ENCODE results near the gene DNAJC11. TPM values are rescaled to one million over a fixed set of nuclear protein-coding genes. Genes with fewer than 3 reads are reported as not detected.

The DNAJC11 gene
- total RNA-seq: 23.2 and 33.8 TPM in 2 replicates

GRCh38 chr1:6701437-6702153 is at the start of gene DNAJC11:
TSS of gene DNAJC11 (minus strand) at chr1:6701816. CDS start at chr1:6701800, 16 bp downstream.

GRCh38 chr1:6624710-6625583 is 76.7 kb downstream of the DNAJC11 start, which contains the start of gene THAP3:
TSS of gene THAP3 (plus strand) at chr1:6624868. CDS start at chr1:6625219, 351 bp downstream.

GRCh38 chr1:6613361-6614018 is 88.1 kb downstream of the DNAJC11 start, which contains the start of gene PHF13:
TSS of gene PHF13 (plus strand) at chr1:6613731. CDS start at chr1:6614067, 336 bp downstream.

DNA sequence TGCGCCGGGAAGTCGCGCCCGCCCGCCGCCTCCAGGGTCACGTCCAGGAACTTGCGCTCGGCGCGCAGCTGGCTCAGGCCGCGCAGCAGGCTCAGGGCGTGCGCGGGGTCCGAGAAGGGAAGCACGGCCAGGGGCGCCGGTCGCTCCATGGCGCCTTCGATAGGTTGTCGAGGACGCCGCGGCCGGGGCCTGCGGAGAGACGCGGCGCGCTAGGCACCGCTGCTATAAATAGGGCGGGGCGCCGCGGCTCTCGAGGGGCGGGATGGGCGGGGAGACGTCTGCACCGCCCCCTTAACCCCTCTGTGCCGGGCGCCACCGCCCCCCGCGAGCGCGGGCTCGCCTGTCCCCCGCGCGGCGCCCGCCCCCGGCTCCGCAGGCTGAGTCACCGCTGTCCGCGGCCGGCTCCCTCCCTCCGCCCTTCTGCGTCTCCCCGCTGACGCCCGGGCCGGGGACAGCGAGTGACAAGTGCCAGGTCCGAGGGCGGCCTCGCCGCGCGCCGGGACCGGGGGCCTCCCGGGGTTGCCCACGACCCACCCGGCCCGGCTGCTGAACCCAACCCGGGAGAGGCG is 98.9 kb downstream of the DNAJC11 start, which contains the start of gene KLHL21:
TSS of gene KLHL21 (minus strand) at position 201 of the 569 bp plus-strand sequence. CDS start at position 149, 52 bp downstream.

Other genes with a start within 250 kb of the DNAJC11 start
- gene TNFRSF25, start 235.6 kb downstream of the DNAJC11 start, total RNA-seq: 19.6 and 33.4 TPM in 2 replicates
- 28.8 and 57.3 TPM in 2 replicates for gene PLEKHG5, start 210.1 kb downstream of the DNAJC11 start, total RNA-seq
- 12.3 and 21.5 TPM in 2 replicates for gene NOL9, start 147.3 kb downstream of the DNAJC11 start, total RNA-seq
- gene TAS1R1, start 146.5 kb downstream of the DNAJC11 start, total RNA-seq: not detected in 2 replicates
- gene ZBTB48, start 121.8 kb downstream of the DNAJC11 start, total RNA-seq: 10.2 and 15.1 TPM in 2 replicates
- gene KLHL21, start 98.9 kb downstream of the DNAJC11 start, total RNA-seq: 40.7 and 68.4 TPM in 2 replicates
- 5.4 and 6.2 TPM in 2 replicates for gene PHF13, start 88.1 kb downstream of the DNAJC11 start, total RNA-seq
- 12.0 and 13.7 TPM in 2 replicates for gene THAP3, start 76.9 kb downstream of the DNAJC11 start, total RNA-seq
- gene CAMTA1, start 83.6 kb upstream of the DNAJC11 start, total RNA-seq: 55.8 and 57.4 TPM in 2 replicates